Sigmoid colon (tissue), 4 donors: ENCODE data around the gene NUDT14.

Experiments
- EP300 ChIP-seq, 4 donors: sonication (generic); formaldehyde crosslinking; IDR thresholded peaks; one replicate each; pipeline ENCODE4 v1.6.1; 2017; ENCODE audit warnings: antibody characterized with exemption in 4 of 4
- TF ChIP-seq, protein P1 (sequence below), 4 experiments: fragments of 450-650 bp in 3 of 4; fragments of 200-600 bp in 1 of 4; IDR thresholded peaks; one replicate each; pipeline ENCODE4 v1.5.1; 2016 to 2019; ENCODE audit warnings: antibody characterized with exemption in 4 of 4, mild to moderate bottlenecking in 3 of 4, moderate library complexity in 2 of 4

DNA sequence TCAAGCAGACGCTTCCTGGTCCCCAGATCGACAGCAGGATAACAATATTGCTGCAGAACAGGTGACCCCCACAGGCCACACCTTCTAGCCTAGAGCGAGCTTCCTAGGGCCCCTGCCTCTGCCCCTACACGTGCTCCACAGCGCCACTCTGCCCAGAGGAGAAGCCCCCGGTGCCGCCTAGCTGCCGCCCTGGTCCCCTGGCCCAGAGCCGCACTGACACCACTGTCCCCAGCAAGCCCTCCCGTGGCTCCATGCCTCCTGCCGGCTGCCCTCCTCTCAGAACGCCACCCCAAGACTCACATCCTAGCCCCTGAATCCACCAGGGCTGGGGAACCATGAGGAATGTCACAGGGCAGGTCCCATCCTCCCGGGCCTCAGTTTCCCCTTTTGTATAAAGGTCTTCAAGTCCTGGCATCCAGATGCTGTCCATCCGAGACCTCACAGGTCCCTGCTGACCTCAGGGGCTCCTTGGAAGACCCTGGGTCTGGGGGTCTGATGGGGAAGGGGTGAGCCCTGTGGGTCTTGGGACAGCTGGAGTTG lies 43.6 kb downstream of the NUDT14 start:
- TF ChIP-seq, protein P1, sequence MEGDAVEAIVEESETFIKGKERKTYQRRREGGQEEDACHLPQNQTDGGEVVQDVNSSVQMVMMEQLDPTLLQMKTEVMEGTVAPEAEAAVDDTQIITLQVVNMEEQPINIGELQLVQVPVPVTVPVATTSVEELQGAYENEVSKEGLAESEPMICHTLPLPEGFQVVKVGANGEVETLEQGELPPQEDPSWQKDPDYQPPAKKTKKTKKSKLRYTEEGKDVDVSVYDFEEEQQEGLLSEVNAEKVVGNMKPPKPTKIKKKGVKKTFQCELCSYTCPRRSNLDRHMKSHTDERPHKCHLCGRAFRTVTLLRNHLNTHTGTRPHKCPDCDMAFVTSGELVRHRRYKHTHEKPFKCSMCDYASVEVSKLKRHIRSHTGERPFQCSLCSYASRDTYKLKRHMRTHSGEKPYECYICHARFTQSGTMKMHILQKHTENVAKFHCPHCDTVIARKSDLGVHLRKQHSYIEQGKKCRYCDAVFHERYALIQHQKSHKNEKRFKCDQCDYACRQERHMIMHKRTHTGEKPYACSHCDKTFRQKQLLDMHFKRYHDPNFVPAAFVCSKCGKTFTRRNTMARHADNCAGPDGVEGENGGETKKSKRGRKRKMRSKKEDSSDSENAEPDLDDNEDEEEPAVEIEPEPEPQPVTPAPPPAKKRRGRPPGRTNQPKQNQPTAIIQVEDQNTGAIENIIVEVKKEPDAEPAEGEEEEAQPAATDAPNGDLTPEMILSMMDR (IDR thresholded peaks at IDR 0.05) = no peak
- no peak for TF ChIP-seq EP300 (IDR thresholded peaks at IDR 0.05)
